ENCODE results near the gene WIPF3. TPM values are rescaled to one million over a fixed set of nuclear protein-coding genes. Genes with fewer than 3 reads are reported as not detected.
"Not testable (repeated sequence)": the region's sequence is repeated elsewhere in the genome, so short reads cannot be mapped to it uniquely, and the experiment has no call there.

Gene WIPF3
- total and polyA plus RNA-seq, 10 of the 15 experiments (the other 5 are each of a cell fraction or from before 2014, with no cell fraction given): 0.03 to 0.05 TPM; not detected in 8

DNA sequence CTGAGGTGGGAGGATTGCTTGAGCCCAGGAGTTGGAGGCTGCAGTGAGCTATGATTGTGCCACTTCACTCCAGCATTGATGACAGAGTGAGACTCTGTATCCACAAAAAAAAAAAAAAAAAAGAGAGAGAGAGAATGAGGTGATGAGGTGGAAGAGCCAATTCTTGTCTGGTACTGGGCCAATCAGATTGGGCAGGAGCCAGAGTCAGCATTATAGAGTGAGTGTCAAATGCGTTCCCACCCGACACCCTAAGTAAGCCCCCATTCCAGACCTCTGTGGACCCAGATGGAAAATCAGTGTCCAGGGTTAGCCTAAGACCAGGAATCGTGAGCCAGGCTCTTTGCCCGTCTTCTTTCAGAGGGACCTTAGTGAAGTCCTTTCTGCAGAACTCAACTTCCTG lies 83.9 kb downstream of the WIPF3 start:
- H3K27me3 ChIP-seq (replicated peaks in 1 of 2; ENCODE audit: control insufficient read depth in 2 of 2, insufficient read depth in 2 of 2, low read length in 1 of 2): no peaks in the 10 kb centered on the region
- H3K79me2 ChIP-seq (ENCODE audit: control insufficient read depth, insufficient read depth, low read length): no peaks in the 10 kb centered on the region
- no peaks in the 10 kb centered on the region for H3K9me3 ChIP-seq (replicated peaks; ENCODE audit: control insufficient read depth, insufficient read depth, low read length)
- H4K20me1 ChIP-seq (ENCODE audit: control insufficient read depth, insufficient read depth): no peaks in the 10 kb centered on the region
- 51% methylated on average over 4 of the region's 4 CpGs for WGBS (ENCODE audit: insufficient coverage, insufficient replicate concordance, low lambda C conversion rate, missing lambda C conversion rate)
- no peaks in the 10 kb centered on the region for H3K4me1 ChIP-seq (ENCODE audit: control insufficient read depth, insufficient read depth, low read length)
- no peak overlapping the region for H3K4me3 ChIP-seq
- intact Hi-C loops (cut with micrococcal nuclease; ENCODE audit: unreplicated experiment): no loop called here
- H3K36me3 ChIP-seq (ENCODE audit: control insufficient read depth in 2 of 2, insufficient read depth in 2 of 2, low read length in 1 of 2): no peaks in the 10 kb centered on the region
- BruUV-seq (replicated peaks): no TSS peak
- no peak overlapping the region for H3K4me2 ChIP-seq (ENCODE audit: control insufficient read depth, insufficient read depth)
- no peak overlapping the region for H3K27ac ChIP-seq (ENCODE audit: control insufficient read depth, insufficient read depth)
- POLR2A ChIA-PET: no interaction called here
- TF ChIP-seq CHD4 (IDR thresholded peaks at IDR 0.05): no peak
- no peak for TF ChIP-seq CHD1 (IDR thresholded peaks at IDR 0.05; ENCODE audit: low read depth, low read length)
- no peak for TF ChIP-seq TARDBP (IDR thresholded peaks at IDR 0.05; ENCODE audit: borderline replicate concordance)
- no peak for TF ChIP-seq CBX3 (IDR thresholded peaks at IDR 0.05; ENCODE audit: borderline replicate concordance, low read depth)
- no peak for TF ChIP-seq ATF7 (IDR thresholded peaks at IDR 0.05; ENCODE audit: low read depth)
- TF ChIP-seq SMC3 (IDR thresholded peaks at IDR 0.05; ENCODE audit: borderline replicate concordance, low read length): no peak
- TF ChIP-seq PRDM15 (CRISPR knock-in tag; IDR thresholded peaks at IDR 0.05): no peak
- TF ChIP-seq ESRRA (IDR thresholded peaks at IDR 0.05; ENCODE audit: low read length): no peak
- CTCF ChIA-PET: no interaction called here
- no peak overlapping the region for H2AFZ ChIP-seq (ENCODE audit: control insufficient read depth, low read depth, low read length)
- DNase-seq (ENCODE audit: low read depth, low spot score): no peak
- in situ Hi-C loops (cut with MboI): no loop called here
- no peak for ATAC-seq
- RAD21 ChIA-PET (ENCODE audit: unreplicated experiment): no interaction called here
- H3K9ac ChIP-seq (ENCODE audit: control insufficient read depth, insufficient read depth, low read length): no peak overlapping the region
- SMC1A ChIA-PET (ENCODE audit: uncharacterized antibody, unreplicated experiment): no interaction called here
- FAIRE-seq: no peak

GRCh38 chr7:29890786-29891185 lies 84.5 kb downstream of the WIPF3 start:
- 61% methylated on average over 11 of the region's 14 CpGs for WGBS (ENCODE audit: insufficient coverage, insufficient replicate concordance, low lambda C conversion rate, missing lambda C conversion rate)

More at GRCh38 chr7:29890786-29891185, 84.5 kb downstream of the WIPF3 start:
- BruUV-seq (replicated peaks); intact Hi-C loops (cut with micrococcal nuclease; ENCODE audit: unreplicated experiment); CTCF ChIA-PET; H3K27me3 ChIP-seq (replicated peaks in 1 of 2; ENCODE audit: control insufficient read depth in 2 of 2, insufficient read depth in 2 of 2, low read length in 1 of 2); H2AFZ ChIP-seq (ENCODE audit: control insufficient read depth, low read depth, low read length); POLR2A ChIA-PET; H3K9ac ChIP-seq (ENCODE audit: control insufficient read depth, insufficient read depth, low read length); SMC1A ChIA-PET (ENCODE audit: uncharacterized antibody, unreplicated experiment); H3K4me2 ChIP-seq (ENCODE audit: control insufficient read depth, insufficient read depth); H3K9me3 ChIP-seq (replicated peaks; ENCODE audit: control insufficient read depth, insufficient read depth, low read length); H3K36me3 ChIP-seq (ENCODE audit: control insufficient read depth in 2 of 2, insufficient read depth in 2 of 2, low read length in 1 of 2); RAD21 ChIA-PET (ENCODE audit: unreplicated experiment); H3K27ac ChIP-seq (ENCODE audit: control insufficient read depth, insufficient read depth); ATAC-seq; in situ Hi-C loops (cut with MboI); DNase-seq (ENCODE audit: low read depth, low spot score); H4K20me1 ChIP-seq (ENCODE audit: control insufficient read depth, insufficient read depth); H3K4me3 ChIP-seq; H3K79me2 ChIP-seq (ENCODE audit: control insufficient read depth, insufficient read depth, low read length); FAIRE-seq; H3K4me1 ChIP-seq (ENCODE audit: control insufficient read depth, insufficient read depth, low read length): not testable (repeated sequence)

Data from GM12878 (cell line).